Naive thymus-derived CD4-positive, alpha-beta T cell (primary cell): ENCODE results near the gene JMJD6. TPM values are rescaled to one million over a fixed set of nuclear protein-coding genes. Genes with fewer than 3 reads are reported as not detected.

ENCODE experiments used
- ATAC-seq: fragments of 150-1000 bp; cut with Tn5 transposase; 2 replicates; pipeline ENCODE4 v1.10.0; 2021; ENCODE audit warnings: mild to moderate bottlenecking, moderate library complexity
- CTCF ChIA-PET: fragments of 350-600 bp; sonication (Branson Sonifier 250); formaldehyde crosslinking; loops from one replicate; lab custom pipeline; 2021; ENCODE audit warnings: antibody characterized with exemption; lab: Charles Lee
- POLR2A ChIA-PET: fragments of 350-600 bp; sonication (Branson Sonifier 250); formaldehyde crosslinking; loops from one replicate; lab custom pipeline; 2021; ENCODE audit warnings: antibody characterized with exemption, inconsistent platforms; lab: Charles Lee
- DNase-seq, 9 donors: peaks; one replicate each; pipeline versions ENCODE4 v3.0.0 to v3.0.0-alpha.2; 2020 to 2022; ENCODE audit warnings: mixed read lengths in 1 of 9
- H3K27ac ChIP-seq: one replicate; pipeline ENCODE4 v1.7.0; 2013; ENCODE audit warnings: mild to moderate bottlenecking, low read depth, low read length, moderate library complexity
- H3K27me3 ChIP-seq, 2 donors: one replicate each; pipeline ENCODE4 v1.7.0; 2013; ENCODE audit warnings: low read length in 2 of 2, mild to moderate bottlenecking in 2 of 2, moderate library complexity in 2 of 2; ENCODE audit not compliant: control insufficient read depth in 2 of 2, insufficient read depth in 2 of 2
- H3K36me3 ChIP-seq, 3 experiments: 1 replicate in 2 of 3; 2 replicates in 1 of 3; pipeline ENCODE4 v1.7.0; 2013; ENCODE audit warnings: low read length in 3 of 3, mild to moderate bottlenecking in 3 of 3, moderate library complexity in 1 of 3; ENCODE audit not compliant: insufficient read depth in 3 of 3, control insufficient read depth in 2 of 3
- H3K4me1 ChIP-seq, 2 donors: one replicate each; pipeline ENCODE4 v1.7.0; 2013; ENCODE audit warnings: low read length in 2 of 2, mild to moderate bottlenecking in 2 of 2, moderate library complexity in 1 of 2; ENCODE audit not compliant: control insufficient read depth in 2 of 2, insufficient read depth in 2 of 2
- H3K4me3 ChIP-seq: 2 replicates; pipeline ENCODE4 v1.7.0; 2013; ENCODE audit warnings: mild to moderate bottlenecking, low read length
- H3K9me3 ChIP-seq, 3 experiments: 1 replicate in 2 of 3; 2 replicates in 1 of 3; pipeline ENCODE4 v1.7.0; 2013; ENCODE audit warnings: low read length in 3 of 3; ENCODE audit not compliant: control insufficient read depth in 2 of 3
- H3K27ac Mint-ChIP-seq, 9 donors: one replicate each; pipeline ENCODE4 v1.8.0; 2020 to 2022; ENCODE audit warnings: mixed read lengths in 9 of 9, mild to moderate bottlenecking in 8 of 9, moderate library complexity in 5 of 9, inconsistent platforms in 2 of 9
- H3K27me3 Mint-ChIP-seq, 5 donors: one replicate each; pipeline ENCODE4 v1.8.0; 2021 to 2022; ENCODE audit warnings: mixed read lengths in 5 of 5, mild to moderate bottlenecking in 1 of 5
- H3K36me3 Mint-ChIP-seq, 5 donors: one replicate each; pipeline ENCODE4 v1.8.0; 2020 to 2022; ENCODE audit warnings: mixed read lengths in 5 of 5, mild to moderate bottlenecking in 3 of 5, inconsistent platforms in 1 of 5
- H3K4me1 Mint-ChIP-seq, 7 donors: one replicate each; pipeline ENCODE4 v1.8.0; 2020 to 2022; ENCODE audit warnings: mixed read lengths in 7 of 7, mild to moderate bottlenecking in 3 of 7, inconsistent platforms in 1 of 7
- H3K4me3 Mint-ChIP-seq, 10 donors: one replicate each; pipeline ENCODE4 v1.8.0; 2020 to 2022; ENCODE audit warnings: mild to moderate bottlenecking in 10 of 10, mixed read lengths in 10 of 10, moderate library complexity in 6 of 10, inconsistent platforms in 2 of 10
- H3K9me3 Mint-ChIP-seq, 11 donors: one replicate each; pipeline ENCODE4 v1.8.0; 2020 to 2022; ENCODE audit warnings: mixed read lengths in 11 of 11, mild to moderate bottlenecking in 4 of 11, inconsistent platforms in 1 of 11, moderate library complexity in 1 of 11
- intact Hi-C, 2 donors: fragments of 100-400 bp; cut with micrococcal nuclease; formaldehyde crosslinking; loops; one replicate each; pipeline ENCODE4 v1.15.1; 2023
- polyA plus RNA-seq, 2 donors: library from polyadenylated mRNA; unstranded; fragments of 300-500 nt; fragmentation: Illumina TruSeq; gene quantifications; one replicate each; pipeline ENCODE4 v1.2.3, GENCODE V29; 2021
- total RNA-seq, 6 experiments: library from RNA in 5 of 6; stranded (reverse) in 5 of 6; gene quantifications; 1 replicate in 5 of 6; 2 replicates in 1 of 6; pipeline ENCODE4 v1.2.3 and lab custom pipeline; 2021 to 2026

Gene JMJD6
- total and polyA plus RNA-seq, 7 experiments from 2014 or later: 18.5 to 132 (median 45.6) TPM

DNA sequence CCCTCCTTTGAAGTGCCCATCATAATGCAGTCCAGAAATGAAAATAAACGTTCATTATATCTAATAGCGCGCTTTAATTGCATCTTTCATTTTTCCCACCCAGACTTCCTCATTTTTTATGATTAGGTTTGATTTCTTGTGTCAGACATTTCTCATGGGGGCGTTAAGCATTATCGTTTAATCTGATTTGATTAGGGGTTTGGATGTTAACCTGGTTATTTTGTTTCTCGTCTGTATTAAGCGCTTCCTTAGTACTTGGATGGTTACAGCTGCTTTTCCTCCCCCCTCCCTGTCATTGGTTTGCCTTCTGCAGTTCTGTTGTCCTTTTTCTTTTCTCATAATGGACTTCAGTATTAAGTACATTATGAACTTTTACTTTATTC lies 12.1 kb upstream of the JMJD6 start:
- CTCF ChIA-PET: interaction anchor here (0.6 to 2.5 kb wide), 4 partner anchors 9 to 34 kb away, joined by 3 to 11 read pairs (median 6); no protein-coding TSS in a partner anchor
- intact Hi-C loops: loop anchor here (1.0 to 10.0 kb wide), 9 partner anchors 15 to 1394 kb away; partner anchors contain the start of genes TMC8 (in 2 of the 2), ACOX1 (in 1 of the 2), PRPSAP1 (in 1 of the 2) and TEN1 (in 1 of the 2)
- Mint-ChIP-seq H3K4me3 (peak overlapping the region; percentile 90 to 99 (median 96)), H3K9me3 (peaks cover 0 to 9% (median 0%) of the 10 kb centered on the region in 11 donors), H3K4me1 (peaks cover 20 to 54% (median 49%) of the 10 kb centered on the region in 7 donors), H3K27ac (peak overlapping the region; percentile 95 to 100 (median 99)), H3K27me3 (no peaks in the 10 kb centered on the region), H3K36me3 (peaks cover 12 to 34% (median 30%) of the 10 kb centered on the region in 5 donors)
- Histone ChIP-seq H3K27me3 (no peaks in the 10 kb centered on the region), H3K36me3 (peaks cover 12 to 30% (median 29%) of the 10 kb centered on the region in 3 experiments), H3K4me1 (peaks cover 33 to 42% of the 10 kb centered on the region in 2 donors), H3K9me3 (no peaks in the 10 kb centered on the region), H3K27ac (peak overlapping the region; percentile 96), H3K4me3 (peak overlapping the region; percentile 97)
- DNase-seq (no peak), ATAC-seq (no peak)
- POLR2A ChIA-PET: interaction anchor here (0.7 to 8.2 kb wide), 14 partner anchors 8 to 402 kb away, joined by 3 to 187 read pairs (median 4); partner anchors contain the start of genes JMJD6, METTL23 and SEC14L1

DNA sequence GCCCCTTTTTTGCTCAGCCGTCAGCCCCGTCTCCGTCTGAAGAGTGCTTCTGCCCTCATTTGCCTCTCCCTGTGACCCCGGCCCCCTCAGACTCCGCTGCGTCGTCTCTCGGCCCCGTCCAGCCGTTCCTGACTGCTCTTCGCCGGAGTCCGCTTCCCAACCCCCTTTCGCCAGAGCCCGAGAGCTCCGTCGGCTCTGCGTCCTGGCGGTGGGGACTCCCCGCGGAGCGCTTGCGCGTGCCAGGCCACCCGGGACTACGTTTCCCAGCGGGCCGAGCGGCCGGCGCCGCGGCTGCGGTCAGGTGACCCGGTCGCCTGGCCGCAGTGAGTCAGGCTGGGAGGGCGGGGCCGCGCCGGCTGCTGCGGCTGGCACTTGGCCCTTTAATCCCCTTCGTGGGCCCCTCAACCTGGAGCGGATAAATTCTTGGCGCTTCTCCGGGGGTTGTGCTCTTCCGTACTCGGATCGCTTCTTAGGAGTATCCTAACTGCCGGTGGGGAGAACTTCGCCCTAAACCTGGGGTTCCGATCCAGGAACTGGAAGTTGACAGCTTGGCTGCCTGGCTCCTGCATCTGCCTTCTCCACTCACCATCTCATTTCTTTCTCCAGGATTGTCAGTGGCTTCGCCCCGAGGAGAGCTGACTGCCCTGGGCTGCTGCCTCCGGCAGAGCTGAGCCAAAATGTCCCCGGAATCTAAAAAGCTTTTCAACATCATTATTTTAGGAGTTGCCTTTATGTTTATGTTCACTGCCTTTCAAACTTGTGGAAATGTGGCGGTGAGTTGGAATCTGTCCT lies 11.5 kb upstream of the JMJD6 start, which contains the start of gene MFSD11:
Gene MFSD11 (plus strand): TSS at position 444 of the 792 bp plus-strand sequence. CDS start 234 bp downstream, at position 678.
- Histone ChIP-seq H3K36me3 (peaks cover 16 to 35% (median 35%) of the 10 kb centered on the region in 3 experiments), H3K27ac (peak within 1 kb of the TSS; percentile 96), H3K9me3 (no peaks in the 10 kb centered on the region), H3K27me3 (no peaks in the 10 kb centered on the region), H3K4me3 (peak within 1 kb of the TSS; percentile 97), H3K4me1 (peaks cover 39 to 47% of the 10 kb centered on the region in 2 donors)
- Mint-ChIP-seq H3K4me1 (peaks cover 26 to 60% (median 54%) of the 10 kb centered on the region in 7 donors), H3K27ac (peak within 1 kb of the TSS; percentile 95 to 100 (median 99)), H3K9me3 (peaks cover 0 to 9% (median 0%) of the 10 kb centered on the region in 11 donors), H3K36me3 (peaks cover 12 to 39% (median 35%) of the 10 kb centered on the region in 5 donors), H3K27me3 (no peaks in the 10 kb centered on the region), H3K4me3 (peak within 1 kb of the TSS; percentile 90 to 99 (median 96))
- ChIA-PET POLR2A (interaction anchor here (0.6 to 8.2 kb wide), 15 partner anchors 8 to 929 kb away, joined by 3 to 187 read pairs (median 5); partner anchors contain the start of genes JMJD6, METTL23 and SEC14L1), CTCF (interaction anchor here (1.1 to 2.5 kb wide), 3 partner anchors 10 to 24 kb away, joined by 3 to 11 read pairs (median 8); no protein-coding TSS in a partner anchor)
- intact Hi-C loops: loop anchor here (1.0 to 10.0 kb wide), 16 partner anchors 12 to 1394 kb away; partner anchors contain the start of genes JMJD6 (in 2 of the 2), METTL23 (in 2 of the 2), SEC14L1 (in 2 of the 2) and TMC8 (in 2 of the 2)
- DNase-seq (peak in 8 of 9 donors; percentile 89 to 95 (median 93)), ATAC-seq (peak; percentile 76)

DNA sequence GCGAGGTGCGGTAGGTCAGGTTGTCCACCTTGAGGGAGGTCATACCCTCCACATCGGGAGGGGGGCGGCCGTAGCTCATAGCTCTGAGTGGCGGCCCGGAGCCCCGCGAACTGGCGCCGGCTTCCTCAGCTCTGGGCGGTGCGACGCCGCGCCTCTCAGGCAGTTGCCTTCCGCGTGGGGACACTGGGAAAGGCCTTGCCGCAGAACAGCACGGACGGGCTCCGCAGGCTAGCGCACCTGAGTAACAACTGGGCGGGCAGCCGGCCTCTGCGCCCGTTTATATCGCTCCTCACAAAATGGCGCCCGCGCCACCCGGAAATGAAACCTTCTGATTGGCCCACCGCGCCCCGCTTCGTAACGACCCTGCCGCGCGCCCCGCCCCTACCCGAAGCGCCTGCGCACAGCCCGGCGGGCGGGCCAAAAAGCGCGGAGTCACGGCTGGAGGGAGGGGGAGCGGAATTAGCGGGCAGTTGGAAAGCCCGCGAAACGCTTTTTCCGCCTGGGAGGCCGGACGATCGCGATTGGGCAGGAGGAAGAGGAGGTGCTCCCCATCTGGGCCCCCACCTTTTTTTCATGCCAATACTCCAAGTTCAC lies 10.8 kb upstream of the JMJD6 start, which contains the start of gene SRSF2:
Gene SRSF2 (minus strand): TSS at position 250 of the 594 bp plus-strand sequence. CDS start 171 bp downstream, at position 79.
- DNase-seq (peak; percentile 98 to 100 (median 99)), ATAC-seq (peak; percentile 86)
- peak within 1 kb of the TSS; percentile 95 to 100 (median 99) for H3K27ac Mint-ChIP-seq
- intact Hi-C loops: loop anchor here (1.0 to 10.0 kb wide), 16 partner anchors 11 to 1395 kb away; partner anchors contain the start of genes JMJD6 (in 2 of the 2), METTL23 (in 2 of the 2), SEC14L1 (in 2 of the 2) and TMC8 (in 2 of the 2)
- peaks cover 0 to 9% (median 0%) of the 10 kb centered on the region in 11 donors for H3K9me3 Mint-ChIP-seq
- no peaks in the 10 kb centered on the region for H3K9me3 ChIP-seq
- H3K27me3 ChIP-seq: no peaks in the 10 kb centered on the region
- peak within 1 kb of the TSS; percentile 90 to 99 (median 97) for H3K4me3 Mint-ChIP-seq
- H3K27ac ChIP-seq: peak within 1 kb of the TSS; percentile 96
- no peaks in the 10 kb centered on the region for H3K27me3 Mint-ChIP-seq
- ChIA-PET CTCF (interaction anchor here (1.0 to 1.9 kb wide), 2 partner anchors 10 to 24 kb away, joined by 6 to 8 read pairs; partner anchors contain the start of genes JMJD6 and METTL23), POLR2A (interaction anchor here (0.6 to 8.2 kb wide), 18 partner anchors 9 to 765 kb away, joined by 3 to 187 read pairs (median 4); partner anchors contain the start of genes JMJD6, METTL23 and SEC14L1)
- peaks cover 17 to 39% (median 36%) of the 10 kb centered on the region in 3 experiments for H3K36me3 ChIP-seq
- peaks cover 26 to 66% (median 58%) of the 10 kb centered on the region in 7 donors for H3K4me1 Mint-ChIP-seq
- peaks cover 12 to 37% (median 36%) of the 10 kb centered on the region in 5 donors for H3K36me3 Mint-ChIP-seq
- peak within 1 kb of the TSS; percentile 97 for H3K4me3 ChIP-seq
- H3K4me1 ChIP-seq: peaks cover 45 to 49% of the 10 kb centered on the region in 2 donors

DNA sequence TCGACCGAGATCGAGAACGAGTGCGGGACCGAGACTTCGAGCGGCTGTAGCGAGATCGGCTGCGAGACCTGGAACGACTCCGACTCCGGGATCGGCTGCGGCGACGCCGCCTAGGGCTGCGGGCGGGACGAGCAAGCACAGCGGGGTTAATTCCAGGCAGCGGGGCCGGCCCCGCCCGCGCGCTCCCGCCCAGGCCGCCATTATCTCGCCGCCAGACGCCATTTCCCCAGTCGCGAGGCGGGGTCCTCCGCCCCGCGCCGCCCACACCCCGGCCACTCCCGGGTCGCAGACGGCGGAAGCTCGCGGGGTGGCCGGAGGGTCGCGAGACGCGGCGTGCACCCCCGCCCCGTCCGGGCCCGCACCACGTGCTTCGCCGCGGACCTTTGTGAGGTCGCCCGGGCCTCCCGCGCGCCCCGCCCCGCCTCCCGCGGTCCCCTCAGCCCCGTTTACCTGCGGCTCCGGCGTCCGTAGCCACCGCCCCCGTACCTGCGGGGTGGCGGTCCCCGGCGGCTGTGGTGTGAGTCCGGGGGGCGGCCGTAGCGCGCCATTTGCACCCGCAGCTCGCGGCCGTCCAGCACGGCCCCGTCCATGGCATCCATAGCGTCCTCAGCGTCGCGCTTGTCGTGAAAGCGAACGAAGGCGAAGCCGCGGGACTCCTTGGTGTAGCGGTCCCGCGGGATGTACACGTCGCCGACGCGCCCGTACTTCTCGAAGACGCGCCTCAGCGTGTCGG lies 10.1 kb upstream of the JMJD6 start:
- Histone ChIP-seq H3K27ac (peak overlapping the region; percentile 96), H3K27me3 (no peaks in the 10 kb centered on the region), H3K9me3 (no peaks in the 10 kb centered on the region), H3K4me3 (peak overlapping the region; percentile 97), H3K36me3 (peaks cover 20 to 40% (median 35%) of the 10 kb centered on the region in 3 experiments), H3K4me1 (peaks cover 50 to 52% of the 10 kb centered on the region in 2 donors)
- H3K27ac Mint-ChIP-seq: peak overlapping the region; percentile 95 to 100 (median 99)
- peaks cover 29 to 71% (median 59%) of the 10 kb centered on the region in 7 donors for H3K4me1 Mint-ChIP-seq
- ATAC-seq (peak; percentile 21), DNase-seq (peak; percentile 52 to 80 (median 67))
- H3K36me3 Mint-ChIP-seq: peaks cover 12 to 36% (median 32%) of the 10 kb centered on the region in 5 donors
- intact Hi-C loops: loop anchor here (1.0 to 10.0 kb wide), 16 partner anchors 10 to 1396 kb away; partner anchors contain the start of genes JMJD6 (in 2 of the 2), METTL23 (in 2 of the 2), SEC14L1 (in 2 of the 2) and TMC8 (in 2 of the 2)
- no peaks in the 10 kb centered on the region for H3K27me3 Mint-ChIP-seq
- POLR2A ChIA-PET: interaction anchor here (0.6 to 8.2 kb wide), 18 partner anchors 11 to 1391 kb away, joined by 3 to 187 read pairs (median 4); partner anchors contain the start of genes JMJD6, METTL23 and SEC14L1
- CTCF ChIA-PET: interaction anchor here (1.0 kb wide), 1 partner anchor 10 kb away, joined by 6 read pairs; the partner anchor contains the start of genes JMJD6 and METTL23
- peak overlapping the region; percentile 90 to 99 (median 97) for H3K4me3 Mint-ChIP-seq
- peaks cover 0 to 9% (median 0%) of the 10 kb centered on the region in 11 donors for H3K9me3 Mint-ChIP-seq
